Adrenal gland (tissue), 12 donors: ENCODE measurements around the gene MYO1B. TPM values are rescaled to one million over a fixed set of nuclear protein-coding genes. Genes with fewer than 3 reads are reported as not detected.

ENCODE experiments used
- DNase-seq, 7 donors: peaks; one replicate each; pipeline ENCODE4 v3.0.0-alpha.2; 2019 to 2020
- H3K27ac ChIP-seq, 5 donors: fragments of 200-600 bp; sonication (generic) in 4 of 5; 1 replicate in 3 of 5; 2 replicates in 2 of 5; pipeline versions ENCODE4 v1.5.1 to v1.8.0; 2016 to 2020; ENCODE audit warnings: mild to moderate bottlenecking in 1 of 5
- H3K27me3 ChIP-seq: fragments of 200-600 bp; 2 replicates; pipeline ENCODE4 v1.8.0; 2021
- H3K36me3 ChIP-seq, 2 donors: fragments of 200-600 bp; replicated peaks in 1 of 2; 1 replicate in 1 of 2; 2 replicates in 1 of 2; pipeline versions ENCODE4 v1.5.1 to v1.8.0; 2018 to 2022
- H3K4me1 ChIP-seq, 2 donors: fragments of 200-600 bp; replicated peaks in 1 of 2; 1 replicate in 1 of 2; 2 replicates in 1 of 2; pipeline versions ENCODE4 v1.5.1 to v1.8.0; 2018 to 2021
- H3K4me3 ChIP-seq, 4 donors: fragments of 200-600 bp; sonication (generic) in 3 of 4; one replicate each; pipeline ENCODE4 v1.5.1; 2016 to 2018
- H3K9me3 ChIP-seq, 3 donors: fragments of 200-600 bp; sonication (generic) in 1 of 3; replicated peaks in 1 of 3; 1 replicate in 2 of 3; 2 replicates in 1 of 3; pipeline versions ENCODE4 v1.5.1 to v1.8.0; 2016 to 2021
- POLR2A ChIP-seq, 2 donors: fragments of 450-650 bp; IDR thresholded peaks; one replicate each; pipeline ENCODE4 v1.6.1; 2017; ENCODE audit warnings: antibody characterized with exemption in 2 of 2, mild to moderate bottlenecking in 2 of 2, moderate library complexity in 1 of 2
- WGBS, 4 donors: extraction: QIAGEN DNeasy Blood & Tissue Kit in 2 of 4; methylation state at CpG; one replicate each; pipeline versions ENCODE4 v1.1.5 to v1.1.7; 2013 to 2017; 5-methylcytosine and 5-hydroxymethylcytosine counted together
- intact Hi-C, 2 donors: fragments of 100-400 bp; cut with DNase I; formaldehyde crosslinking; loops; one replicate each; pipeline versions ENCODE4 v1.14.1 to v1.15.0; 2022 to 2023
- polyA plus RNA-seq, 3 donors: library from polyadenylated mRNA; stranded (reverse); fragments of 200-250 nt in 2 of 3; fragments of 350-450 nt in 1 of 3; fragmentation: Illumina TruSeq in 1 of 3; extraction: RNeasy Lipid Tissue Mini Kit (QIAGEN cat#74804) in 1 of 3; gene quantifications; one replicate each; pipeline ENCODE4 v1.2.3, GENCODE V29; 2013 to 2014
- total RNA-seq, 9 donors: library from RNA; depleted of rRNA in 4 of 9; stranded (reverse); fragments of >200 nt in 4 of 9; fragments of 120-200 nt in 1 of 9; fragmentation: NEBNext Ultra II Directional in 1 of 9; extraction: Animal tissue kit (Norgen Biotek cat#: 25700) in 1 of 9; gene quantifications; one replicate each; pipeline versions ENCODE4 v1.1.0 to v1.2.4, GENCODE V29; 2013 to 2023
- TF ChIP-seq, protein P1 (sequence below), 6 experiments: fragments of 450-650 bp in 4 of 6; fragments of 200-600 bp in 2 of 6; sonication (generic) in 1 of 6; IDR thresholded peaks; 1 replicate in 5 of 6; 2 replicates in 1 of 6; pipeline versions ENCODE4 v1.5.1 to v1.8.0; 2016 to 2021; ENCODE audit warnings: antibody characterized with exemption in 6 of 6, mild to moderate bottlenecking in 2 of 6, moderate library complexity in 1 of 6
- donor health status: healthy with polysubstance abuse.
- donor health status: Bipolar disorder and iron deficiency.
- donor health status: DM: yes; HTN: yes; CAD: no.
- donor health status: DM: no; HTN: no; CAD: no.
- donor health status: DM: no; HTN: no; CAD: no.
- donor health status: DM: yes; HTN: yes; CAD: no.

Gene MYO1B
- total and polyA plus RNA-seq, 12 donors: 6.9 to 24.0 (median 14.0) TPM

DNA sequence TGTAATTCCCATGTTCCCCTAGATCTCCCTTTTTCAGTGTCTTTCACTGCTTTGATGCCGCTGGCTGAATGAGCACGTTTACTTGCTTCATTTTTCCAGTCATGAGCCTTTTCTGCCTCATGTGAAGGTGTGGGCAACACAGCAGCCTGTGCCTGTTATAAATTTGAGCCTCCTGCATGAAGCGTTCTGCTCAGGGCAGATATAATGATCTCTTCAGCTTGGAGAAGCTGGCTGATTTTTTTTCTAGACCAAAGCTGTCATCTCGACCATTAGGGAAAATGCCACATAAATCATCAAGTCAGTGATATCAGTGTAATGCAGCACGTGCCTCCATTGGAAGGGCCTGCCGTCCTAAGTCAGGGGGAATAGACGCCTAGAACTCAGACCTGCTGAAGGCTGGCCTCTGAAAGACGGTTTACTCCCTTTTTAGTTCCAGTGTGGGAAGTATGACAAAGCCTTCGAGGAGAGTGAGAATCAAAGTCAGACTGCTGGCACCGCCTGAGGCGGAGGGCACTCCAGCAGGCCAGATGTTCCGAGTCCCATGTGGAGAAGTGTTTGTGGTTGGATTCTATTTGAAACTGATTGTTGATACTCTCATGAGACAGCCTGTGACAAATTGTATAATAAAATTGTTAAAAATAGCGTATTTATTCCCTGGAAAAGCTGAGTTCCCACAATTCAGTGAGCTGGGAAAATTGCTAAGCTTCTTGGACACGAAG lies 196.5 kb downstream of the MYO1B start:
- Histone ChIP-seq H3K27ac (no peak overlapping the region), H3K4me3 (no peak overlapping the region), H3K36me3 (no peaks in the 10 kb centered on the region), H3K27me3 (no peaks in the 10 kb centered on the region), H3K4me1 (no peaks in the 10 kb centered on the region), H3K9me3 (no peaks in the 10 kb centered on the region)
- TF ChIP-seq, protein P1, sequence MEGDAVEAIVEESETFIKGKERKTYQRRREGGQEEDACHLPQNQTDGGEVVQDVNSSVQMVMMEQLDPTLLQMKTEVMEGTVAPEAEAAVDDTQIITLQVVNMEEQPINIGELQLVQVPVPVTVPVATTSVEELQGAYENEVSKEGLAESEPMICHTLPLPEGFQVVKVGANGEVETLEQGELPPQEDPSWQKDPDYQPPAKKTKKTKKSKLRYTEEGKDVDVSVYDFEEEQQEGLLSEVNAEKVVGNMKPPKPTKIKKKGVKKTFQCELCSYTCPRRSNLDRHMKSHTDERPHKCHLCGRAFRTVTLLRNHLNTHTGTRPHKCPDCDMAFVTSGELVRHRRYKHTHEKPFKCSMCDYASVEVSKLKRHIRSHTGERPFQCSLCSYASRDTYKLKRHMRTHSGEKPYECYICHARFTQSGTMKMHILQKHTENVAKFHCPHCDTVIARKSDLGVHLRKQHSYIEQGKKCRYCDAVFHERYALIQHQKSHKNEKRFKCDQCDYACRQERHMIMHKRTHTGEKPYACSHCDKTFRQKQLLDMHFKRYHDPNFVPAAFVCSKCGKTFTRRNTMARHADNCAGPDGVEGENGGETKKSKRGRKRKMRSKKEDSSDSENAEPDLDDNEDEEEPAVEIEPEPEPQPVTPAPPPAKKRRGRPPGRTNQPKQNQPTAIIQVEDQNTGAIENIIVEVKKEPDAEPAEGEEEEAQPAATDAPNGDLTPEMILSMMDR (IDR thresholded peaks at IDR 0.05): no peak
- no peak for TF ChIP-seq POLR2A (IDR thresholded peaks at IDR 0.05)
- WGBS, 4 donors: 62 to 68% (median 64%) methylated on average over 14 of the region's 14 CpGs
- intact Hi-C loops: no loop called here
- DNase-seq: no peak

DNA sequence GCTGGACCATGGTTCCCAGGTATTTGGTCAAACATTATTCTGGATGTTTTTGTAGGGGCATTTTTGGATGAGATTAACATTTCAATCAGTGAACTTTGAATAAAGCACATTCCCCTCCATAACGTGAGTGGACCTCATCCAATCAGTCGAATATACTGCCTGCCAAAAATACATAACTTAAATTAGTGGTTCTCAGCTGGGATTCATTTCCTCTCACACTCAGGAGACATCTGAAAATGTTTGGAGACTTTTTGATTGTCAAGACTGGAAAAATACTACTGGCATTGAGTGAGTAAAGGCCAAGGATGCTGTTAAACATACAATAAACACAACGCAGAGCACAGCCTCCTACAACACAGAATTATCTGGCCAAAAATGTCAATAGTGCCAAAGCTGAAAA lies 198.2 kb downstream of the MYO1B start:
- DNase-seq: no peak
- intact Hi-C loops: no loop called here
- H3K4me1 ChIP-seq: no peaks in the 10 kb centered on the region
- H3K27me3 ChIP-seq: no peaks in the 10 kb centered on the region
- H3K4me3 ChIP-seq: no peak overlapping the region
- TF ChIP-seq, protein P1 (IDR thresholded peaks at IDR 0.05): no peak
- TF ChIP-seq POLR2A (IDR thresholded peaks at IDR 0.05): no peak
- H3K36me3 ChIP-seq: no peaks in the 10 kb centered on the region
- 43 to 57% (median 47%) methylated on average over 3 of the region's 3 CpGs for WGBS, 4 donors
- H3K9me3 ChIP-seq: no peaks in the 10 kb centered on the region
- H3K27ac ChIP-seq: no peak overlapping the region

DNA sequence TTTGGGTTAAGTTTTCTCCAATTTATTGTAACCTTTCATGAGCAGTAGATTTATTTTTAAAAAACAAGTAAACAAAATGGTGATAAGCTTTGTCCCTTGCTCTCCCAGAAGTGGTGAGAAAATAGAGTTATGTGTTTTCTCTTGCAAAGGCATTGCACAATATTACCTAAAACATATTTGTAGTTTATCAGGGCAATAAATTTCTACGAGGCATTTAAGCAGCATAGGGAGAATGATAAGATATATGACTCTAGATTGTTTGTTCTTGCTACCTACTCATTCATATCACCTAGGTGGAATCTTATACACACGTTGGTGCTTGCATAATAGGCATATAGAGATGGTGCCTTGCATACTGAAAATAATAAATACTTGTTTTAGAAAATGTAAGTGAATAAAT lies 201.7 kb downstream of the MYO1B start:
- TF ChIP-seq, protein P1 (IDR thresholded peaks at IDR 0.05): no peak
- TF ChIP-seq POLR2A (IDR thresholded peaks at IDR 0.05): no peak
- H3K9me3 ChIP-seq: no peaks in the 10 kb centered on the region
- H3K36me3 ChIP-seq: no peaks in the 10 kb centered on the region
- no peaks in the 10 kb centered on the region for H3K27me3 ChIP-seq
- H3K4me3 ChIP-seq: no peak overlapping the region
- no peak overlapping the region for H3K27ac ChIP-seq
- intact Hi-C loops: no loop called here
- DNase-seq: no peak
- H3K4me1 ChIP-seq: no peaks in the 10 kb centered on the region
- WGBS, 4 donors: 36 to 48% (median 46%) methylated on average over 2 of the region's 2 CpGs

DNA sequence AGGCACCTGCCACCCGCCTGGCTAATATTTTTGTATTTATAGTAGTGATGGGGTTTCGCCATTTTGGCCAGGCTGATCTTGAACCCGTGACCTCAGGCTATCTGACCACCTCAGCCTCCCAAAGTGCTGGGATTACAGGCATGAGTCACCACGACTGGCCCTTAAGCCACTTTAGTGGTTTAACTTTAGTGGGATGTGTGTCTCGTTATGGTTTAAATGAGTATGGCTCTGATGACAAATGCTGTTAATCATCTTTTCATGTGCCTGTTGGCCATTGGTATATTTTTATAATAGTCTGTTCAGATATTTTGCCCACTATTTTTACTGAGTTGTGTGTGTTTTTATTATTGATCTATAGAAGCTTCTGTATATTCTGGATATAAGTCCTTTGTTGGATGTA lies 205.9 kb downstream of the MYO1B start:
- H3K27me3 ChIP-seq: no peaks in the 10 kb centered on the region
- no peaks in the 10 kb centered on the region for H3K4me1 ChIP-seq
- TF ChIP-seq, protein P1 (IDR thresholded peaks at IDR 0.05): no peak
- no peak for TF ChIP-seq POLR2A (IDR thresholded peaks at IDR 0.05)
- H3K4me3 ChIP-seq: no peak overlapping the region
- 73 to 85% (median 77%) methylated on average over 4 to 5 of the region's 5 CpGs for WGBS, 4 donors
- no peak for DNase-seq
- H3K27ac ChIP-seq: no peak overlapping the region
- no peaks in the 10 kb centered on the region for H3K9me3 ChIP-seq
- H3K36me3 ChIP-seq: no peaks in the 10 kb centered on the region
- intact Hi-C loops: no loop called here
